Myocyte (in vitro differentiated cells): ENCODE results near the gene ST3GAL2. TPM values are rescaled to one million over a fixed set of nuclear protein-coding genes. Genes with fewer than 3 reads are reported as not detected.
A peak's percentile ranks its signal among the peaks of the same experiment; 100 is the strongest.
"Not testable (repeated sequence)": the region's sequence is repeated elsewhere in the genome, so short reads cannot be mapped to it uniquely, and the experiment has no call there.

Experiments
- DNase-seq: peaks from one replicate; pipeline ENCODE4 v3.0.0-alpha.2; 2012; ENCODE audit warnings: low read depth
- total RNA-seq: library from RNA; depleted of rRNA; stranded (reverse); fragments of >200 nt; gene quantifications from 2 replicates; pipeline ENCODE4 v1.2.3, GENCODE V29; 2014

Gene ST3GAL2
- total RNA-seq, 1 donor from 2014 or later, result 14.4 TPM

DNA sequence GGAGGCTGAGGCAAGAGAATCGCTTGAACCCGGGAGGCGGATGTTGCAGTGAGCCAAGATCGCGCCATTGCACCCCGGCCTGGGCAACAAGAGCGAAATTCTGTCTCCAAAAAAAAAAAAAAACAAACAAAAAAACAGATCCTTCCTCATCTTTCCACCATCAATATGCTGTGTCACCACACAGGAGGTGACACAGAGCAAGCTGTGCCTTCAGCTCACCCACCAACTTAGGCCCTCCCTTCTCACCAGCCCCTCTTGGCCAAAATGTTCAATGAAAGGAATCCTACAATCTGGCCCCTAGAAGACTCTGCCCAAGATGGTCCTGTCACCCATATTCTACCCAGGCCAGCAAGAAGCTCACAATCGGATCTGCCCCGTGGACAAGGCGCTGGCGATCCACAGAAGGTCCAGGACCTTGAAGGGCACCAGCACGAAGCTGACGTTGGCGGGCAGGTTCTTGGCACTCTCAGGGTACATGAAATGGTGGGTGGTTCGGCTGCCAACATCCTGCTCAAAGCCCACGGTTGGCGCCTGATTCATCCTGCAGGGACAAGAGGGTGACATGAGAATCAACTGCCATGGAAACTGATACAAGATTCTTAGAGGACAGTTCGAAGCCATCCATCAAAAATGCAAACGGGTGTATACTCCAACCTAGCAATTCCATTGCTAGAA lies 50.8 kb downstream of the ST3GAL2 start:
- no peak for DNase-seq

DNA sequence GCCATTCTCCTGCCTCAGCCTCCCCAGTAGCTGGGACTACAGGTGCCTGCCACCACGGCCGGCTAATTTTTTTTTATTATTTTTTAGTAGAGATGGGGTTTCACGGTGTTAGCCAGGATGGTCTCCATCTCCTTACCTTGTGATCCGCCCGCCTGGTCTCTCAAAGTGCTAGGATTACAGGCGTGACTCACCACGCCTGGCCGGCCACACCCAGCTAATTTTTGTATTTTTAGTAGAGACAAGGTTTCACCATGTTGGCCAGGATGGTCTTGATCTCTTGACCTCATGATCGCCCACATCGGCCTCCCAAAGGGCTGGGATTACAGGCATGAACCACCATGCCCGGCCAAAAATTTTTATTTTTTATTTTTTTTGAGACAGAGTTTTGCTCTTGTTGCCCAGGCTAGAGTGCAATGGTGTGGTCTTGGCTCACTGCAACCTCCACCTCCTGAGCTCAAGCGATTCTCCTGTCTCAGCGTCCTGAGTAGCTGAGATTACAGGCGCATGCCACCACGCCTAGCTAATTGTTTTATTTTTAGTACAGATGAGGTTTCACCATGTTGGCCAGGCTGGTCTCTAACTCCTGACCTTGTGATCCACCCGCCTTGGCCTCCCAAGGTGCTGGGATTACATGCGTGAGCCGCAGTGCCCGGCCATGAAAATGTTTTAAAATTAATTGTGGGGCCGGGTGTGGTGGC lies 52.5 kb downstream of the ST3GAL2 start:
- not testable (repeated sequence) for DNase-seq

DNA sequence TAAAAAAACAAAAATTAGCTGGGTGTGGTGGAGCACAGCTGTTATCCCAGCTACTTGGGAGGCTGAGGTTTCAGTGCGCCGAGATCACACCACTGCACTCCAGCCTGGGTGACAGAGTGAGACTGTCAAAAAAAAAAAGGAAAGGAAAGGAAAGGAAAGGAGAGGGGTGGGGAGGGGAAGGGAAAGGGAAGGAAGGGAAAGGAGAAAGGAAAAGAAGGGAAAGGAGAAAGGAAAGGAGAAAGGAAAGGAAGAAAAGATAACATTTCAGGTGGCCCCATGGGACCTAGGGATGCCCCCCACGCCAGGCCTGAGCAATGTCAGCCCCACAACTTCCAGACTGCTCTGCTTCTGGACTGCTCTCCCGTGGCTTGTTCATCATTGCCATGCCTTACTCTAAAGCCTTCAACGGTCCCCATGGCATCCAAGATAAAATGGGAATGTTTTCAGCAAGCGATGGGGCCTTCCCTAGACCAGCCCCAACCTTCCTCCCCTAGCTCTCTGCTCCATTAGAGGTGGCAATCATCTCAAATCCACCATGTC lies 55.4 kb downstream of the ST3GAL2 start:
- DNase-seq, result no peak

DNA sequence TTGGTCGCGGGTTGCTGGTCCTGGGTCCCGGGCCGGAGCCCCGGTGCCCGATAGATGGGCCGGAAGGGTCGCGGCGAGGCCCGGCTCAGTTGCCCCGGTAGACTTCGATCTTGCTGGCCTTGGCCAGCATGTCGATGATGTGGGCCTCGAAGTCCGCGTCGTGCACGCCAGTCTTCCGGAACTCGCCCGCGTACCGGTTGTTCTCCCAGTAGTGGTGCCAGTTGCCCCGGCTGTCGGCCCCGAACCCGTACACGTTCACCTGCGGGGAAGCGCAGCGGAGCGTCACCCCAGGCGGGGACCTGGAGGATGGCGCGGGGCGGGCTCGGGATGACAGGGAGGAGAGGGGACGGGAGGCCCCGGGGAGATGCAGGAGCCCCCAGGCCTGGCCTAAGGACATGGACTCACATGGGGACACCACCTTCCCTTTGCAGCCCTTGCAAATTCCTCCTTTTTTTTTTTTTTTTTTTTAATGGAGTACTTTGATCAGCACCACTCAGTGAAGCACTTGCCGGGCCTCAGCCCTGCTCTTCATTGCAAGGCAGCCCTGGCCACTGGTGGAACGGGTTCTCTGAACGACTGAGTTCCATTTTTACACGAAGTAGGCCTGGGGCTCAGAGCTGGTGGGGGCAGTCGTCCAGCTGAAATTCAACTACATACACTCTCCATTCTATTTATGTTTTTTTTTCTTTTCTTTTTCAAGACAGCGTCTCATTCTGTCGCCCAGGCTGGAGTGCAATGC lies 57.1 kb downstream of the ST3GAL2 start:
- DNase-seq, result no peak

DNA sequence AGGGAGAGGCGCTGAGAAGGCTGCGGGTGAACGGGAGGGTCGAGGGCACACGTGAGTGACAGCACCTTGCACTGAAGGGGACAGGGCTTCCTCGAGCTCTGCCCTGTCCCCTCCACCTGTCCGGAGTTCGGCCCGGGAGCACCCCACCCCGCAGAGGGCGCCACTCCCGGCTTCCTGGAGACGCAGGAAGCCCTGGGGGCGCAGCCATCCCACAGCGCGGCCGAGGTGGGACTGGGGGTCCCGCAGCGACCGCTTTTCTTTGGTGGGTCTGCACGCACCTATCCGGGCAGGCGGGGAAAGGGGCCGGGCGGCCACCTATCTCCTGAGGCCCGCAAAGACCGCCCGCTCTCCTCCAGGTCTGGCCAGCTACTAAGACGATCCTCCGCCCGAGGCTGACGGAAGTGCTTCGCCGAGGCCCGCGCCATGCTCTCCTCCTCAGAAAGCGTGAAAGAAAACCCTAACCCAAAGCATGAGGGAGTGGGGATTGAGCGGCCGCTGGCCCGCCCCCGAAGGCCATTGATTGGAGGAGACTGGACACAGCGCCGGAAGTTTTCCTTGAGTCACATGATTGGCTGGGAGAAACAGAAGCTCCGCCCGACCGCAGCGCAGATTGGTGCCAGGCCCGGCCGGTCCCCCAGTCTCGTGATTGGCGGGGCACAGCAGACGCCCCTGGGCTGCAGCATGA lies 57.8 kb downstream of the ST3GAL2 start:
- peak; percentile 98 for DNase-seq

DNA sequence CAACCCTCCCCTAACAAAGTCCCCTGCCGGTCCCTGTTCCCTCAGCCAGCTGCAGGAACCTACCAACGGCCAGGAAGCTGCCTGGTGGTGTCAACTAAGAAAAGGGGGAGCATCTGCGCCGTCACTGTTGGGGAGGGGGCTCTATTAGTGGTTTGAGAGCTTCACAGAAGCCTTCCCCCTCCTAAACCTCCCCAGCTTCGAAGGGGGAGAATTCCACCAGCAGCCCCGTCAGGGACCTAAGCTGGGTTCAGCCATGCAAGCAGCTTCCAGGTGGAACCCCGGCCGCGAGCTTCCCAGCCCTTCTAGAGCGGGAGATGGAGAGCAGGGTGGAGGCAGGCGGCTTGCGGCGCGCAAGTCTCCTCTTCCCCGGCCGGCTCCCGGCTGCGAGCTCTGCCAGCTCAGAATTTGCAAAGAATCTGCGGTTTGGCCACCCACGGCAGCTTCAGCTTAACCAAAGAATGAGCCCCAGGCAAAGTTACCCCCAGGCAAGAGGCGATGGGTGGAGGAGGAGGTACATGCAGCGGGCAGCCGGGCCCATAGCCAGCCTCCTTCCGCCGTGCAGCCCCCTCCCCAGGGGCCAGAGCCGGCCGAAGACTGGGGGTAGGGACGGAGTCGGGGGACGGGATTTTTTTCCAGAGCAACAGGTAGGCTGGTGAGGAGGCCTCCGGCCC lies 58.5 kb downstream of the ST3GAL2 start:
- DNase-seq, result peak; percentile 89

DNA sequence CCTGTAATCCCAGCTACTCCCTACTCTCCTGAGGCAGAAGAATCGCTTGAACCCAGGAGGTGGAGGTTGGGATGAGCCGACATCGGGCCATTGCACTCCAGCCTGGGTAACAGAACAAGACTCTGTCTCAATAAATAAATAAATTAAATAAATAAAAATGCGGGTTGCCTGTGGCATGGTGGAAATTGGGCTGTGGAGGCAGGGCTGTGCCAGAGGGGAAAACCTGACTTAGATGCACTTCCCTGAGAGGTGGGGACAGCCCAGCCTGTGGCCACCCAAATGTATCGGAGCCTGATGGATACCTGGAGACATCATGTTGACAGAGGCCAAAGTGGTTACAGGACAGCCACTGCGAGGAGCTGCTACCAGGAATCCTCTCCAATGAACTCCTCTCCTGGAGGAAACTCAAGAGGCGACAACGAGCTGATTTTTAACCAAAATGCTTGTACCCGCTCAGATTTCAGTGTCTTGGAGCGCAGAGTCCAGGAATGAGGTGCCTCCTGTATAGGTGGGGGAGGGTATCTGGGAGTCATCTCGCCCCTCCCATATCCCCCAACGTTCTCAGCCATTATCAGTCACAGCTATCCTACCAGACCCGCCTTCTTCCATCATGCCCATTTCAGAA lies 59.9 kb downstream of the ST3GAL2 start:
- no peak for DNase-seq

DNA sequence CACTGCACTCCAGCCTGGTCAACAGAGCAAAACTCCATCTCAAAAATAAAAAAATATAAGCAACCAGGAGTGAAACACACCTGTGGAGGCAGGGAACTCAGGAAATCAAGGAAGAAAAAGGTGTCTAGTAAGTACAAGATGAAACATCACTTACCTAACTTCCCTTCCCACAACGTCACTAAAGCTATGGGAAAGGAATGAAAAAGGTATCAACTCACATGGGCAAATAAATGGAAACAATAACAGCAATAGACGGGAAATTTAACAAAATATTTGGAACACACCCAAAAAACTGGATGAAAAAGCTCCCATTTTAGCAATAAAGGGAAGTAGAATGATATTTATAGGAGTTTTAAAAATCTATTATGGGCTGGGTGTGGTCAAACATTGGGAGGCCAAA lies 61.1 kb downstream of the ST3GAL2 start:
- no peak for DNase-seq

DNA sequence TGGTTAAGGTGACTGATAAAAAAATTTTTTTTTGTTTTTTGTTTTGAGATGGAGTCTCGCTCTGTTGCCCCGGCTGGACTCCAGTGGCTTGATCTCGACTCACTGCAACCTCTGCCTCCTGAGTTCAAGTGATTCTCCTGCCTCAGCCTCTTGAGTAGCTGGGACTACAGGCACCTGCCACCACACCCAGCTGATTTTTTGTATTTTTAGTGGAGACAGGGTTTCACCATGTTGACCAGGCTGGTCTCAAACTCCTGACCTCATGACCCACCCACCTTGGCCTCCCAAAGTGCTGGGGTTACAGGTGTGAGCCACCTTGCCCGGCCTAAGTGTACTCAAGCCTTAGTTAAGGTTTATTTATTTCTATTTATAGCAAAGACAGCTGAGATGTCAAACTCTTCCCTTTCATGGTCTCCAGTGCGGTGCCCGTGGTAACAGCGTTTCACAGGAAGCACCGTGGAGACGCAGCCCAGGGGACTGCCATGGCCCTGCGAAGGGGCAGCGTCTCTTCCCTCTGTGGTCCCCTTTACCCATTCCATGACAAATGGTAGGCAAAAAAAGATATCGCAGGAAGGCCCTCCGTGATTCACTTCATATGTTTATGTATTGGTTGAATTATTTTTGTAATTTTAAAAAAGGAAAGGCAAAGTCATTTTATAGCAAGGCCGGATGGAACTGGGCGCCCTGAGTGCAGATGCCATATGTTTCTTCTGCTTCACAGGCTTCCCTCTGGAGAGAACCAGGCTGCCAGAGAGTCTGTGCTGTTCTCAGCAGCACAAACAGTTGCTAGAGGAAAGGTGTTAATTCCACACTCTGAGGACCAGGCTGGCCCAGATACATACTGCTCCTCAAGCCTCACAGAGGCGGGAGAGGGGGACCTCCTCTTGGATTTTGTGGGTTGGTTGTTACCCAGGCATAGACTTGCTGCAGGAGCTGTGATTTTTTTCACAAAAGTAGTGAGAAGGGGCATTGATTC lies 63.0 kb downstream of the ST3GAL2 start:
- peak; percentile 52 for DNase-seq

DNA sequence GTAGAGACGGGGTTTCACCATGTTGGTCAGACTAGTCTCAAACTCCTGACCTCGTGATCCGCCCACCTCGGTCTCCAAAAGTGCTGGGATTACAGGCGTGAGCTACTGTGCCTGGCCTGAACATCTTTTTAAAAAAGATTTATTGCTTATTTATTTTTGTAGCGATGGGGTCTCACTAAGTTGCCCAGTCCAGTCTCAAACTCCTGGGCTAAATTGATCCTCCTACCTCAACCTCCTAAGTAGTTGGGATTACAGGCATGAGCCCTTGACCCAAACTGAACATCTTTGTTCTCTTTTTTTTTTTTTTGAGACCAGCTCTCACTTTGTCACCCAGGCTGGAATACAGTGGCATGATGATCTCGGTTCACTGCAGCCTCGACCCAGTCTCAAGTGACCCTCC lies 64.7 kb downstream of the ST3GAL2 start:
- no peak for DNase-seq

DNA sequence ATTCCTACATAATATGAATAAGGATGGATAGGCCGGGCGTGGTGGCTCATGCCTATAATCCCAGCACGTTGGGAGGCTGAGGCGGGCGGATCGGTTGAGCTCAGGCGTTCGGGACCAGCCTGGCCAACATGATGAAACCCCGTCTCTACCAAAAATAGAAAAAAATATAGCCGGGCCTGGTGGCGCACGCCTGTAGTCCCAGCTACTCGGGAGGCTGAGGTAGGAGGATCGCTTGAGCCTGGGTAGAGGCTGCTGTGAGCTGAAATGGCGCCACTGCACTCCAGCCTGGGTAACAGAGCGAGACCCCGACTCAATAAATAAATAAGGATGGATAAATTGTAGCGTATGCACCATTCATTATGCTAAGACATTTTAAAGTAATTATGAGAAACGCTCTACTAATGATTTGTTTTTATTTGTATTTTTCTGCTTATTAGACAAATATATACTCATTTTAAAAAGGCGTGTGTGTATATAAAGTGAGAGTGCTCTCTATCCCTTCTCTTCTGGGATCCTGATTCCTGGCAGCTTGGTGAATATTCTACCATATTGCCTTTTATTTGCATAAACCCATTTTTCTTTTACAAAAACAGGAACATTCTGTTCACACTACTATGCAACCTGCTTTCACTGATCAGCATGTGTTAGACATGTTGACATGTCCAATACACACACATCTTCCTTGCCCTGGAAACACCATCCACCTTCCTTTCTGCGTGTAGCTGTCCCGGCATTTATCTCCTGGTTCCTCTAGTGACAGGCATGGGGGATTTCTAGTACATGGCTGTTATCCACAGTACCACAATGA lies 65.8 kb downstream of the ST3GAL2 start:
- no peak for DNase-seq

DNA sequence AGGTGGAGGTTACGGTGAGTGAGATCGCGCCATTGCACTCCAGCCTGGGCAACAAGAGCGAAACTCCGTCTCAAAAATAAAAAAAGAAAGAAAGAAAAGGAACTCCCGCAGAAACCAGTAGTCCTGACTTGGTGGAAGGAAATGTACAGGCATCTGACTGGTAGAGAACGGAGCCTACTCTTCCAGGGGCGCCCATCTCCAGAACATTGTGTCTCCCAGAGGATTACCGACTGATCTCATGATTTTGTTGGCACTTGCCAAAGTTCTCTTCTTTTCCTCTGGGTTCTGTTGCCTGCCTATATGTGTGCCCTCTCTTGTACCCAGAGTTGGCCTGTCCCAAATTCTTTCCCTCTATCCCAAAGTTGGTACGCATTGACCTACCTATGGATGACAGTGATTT lies 68.0 kb downstream of the ST3GAL2 start:
- no peak for DNase-seq

DNA sequence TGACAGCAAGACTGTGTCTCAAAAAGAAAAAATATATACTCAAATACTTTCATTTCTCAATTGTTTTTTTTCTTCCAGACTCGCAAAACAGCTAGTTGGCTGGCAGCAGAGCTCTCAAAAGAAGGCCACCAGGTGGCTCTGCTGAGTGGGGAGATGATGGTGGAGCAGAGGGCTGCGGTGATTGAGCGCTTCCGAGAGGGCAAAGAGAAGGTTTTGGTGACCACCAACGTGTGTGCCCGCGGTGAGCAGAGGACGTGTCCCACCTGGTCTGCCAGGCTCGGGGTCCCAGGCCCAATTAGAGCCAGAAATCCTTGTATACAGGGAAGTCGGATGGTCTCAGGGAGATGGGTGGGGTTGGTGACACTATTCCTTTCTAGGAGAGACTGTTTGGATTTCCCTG lies 68.8 kb downstream of the ST3GAL2 start:
- DNase-seq, result peak; percentile 22

DNA sequence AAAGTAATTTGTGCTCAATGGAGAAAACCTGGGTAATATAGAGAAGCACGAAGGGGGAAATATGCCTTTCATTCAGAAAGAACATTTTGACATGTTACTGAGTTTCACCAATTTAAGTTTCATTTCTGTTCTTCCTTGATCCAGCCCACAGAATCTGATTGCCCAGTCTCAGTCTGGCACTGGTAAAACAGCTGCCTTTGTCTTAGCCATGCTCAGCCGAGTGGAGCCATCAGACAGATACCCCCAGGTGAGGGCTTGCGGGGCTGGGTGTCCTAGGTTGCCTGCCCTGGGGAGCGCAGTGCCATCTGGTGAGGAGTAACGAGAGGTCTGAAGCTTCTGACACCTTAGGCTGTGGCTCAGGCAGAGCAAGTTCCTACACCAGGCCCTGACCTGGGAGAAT lies 74.5 kb downstream of the ST3GAL2 start:
- DNase-seq, result no peak

DNA sequence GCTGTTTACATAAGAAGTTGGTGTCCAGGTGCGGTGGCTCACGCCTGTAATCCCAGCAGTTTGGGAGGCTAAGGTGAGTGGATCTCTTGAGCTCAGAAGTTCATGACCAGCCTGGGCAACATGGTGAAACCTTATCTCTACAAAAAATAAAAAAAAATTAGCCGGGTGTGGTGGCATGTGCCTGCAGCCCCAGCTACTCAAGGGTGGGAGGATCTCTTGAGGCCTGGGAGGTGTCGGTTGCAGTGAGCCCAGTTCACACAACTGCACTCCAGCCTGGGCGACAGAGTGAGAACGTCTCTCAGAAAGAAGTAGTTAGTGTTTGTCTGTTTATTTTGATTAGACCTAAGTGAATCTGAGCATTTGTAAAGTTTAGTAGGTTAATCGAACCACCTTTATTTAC lies 79.3 kb downstream of the ST3GAL2 start:
- DNase-seq, result no peak

DNA sequence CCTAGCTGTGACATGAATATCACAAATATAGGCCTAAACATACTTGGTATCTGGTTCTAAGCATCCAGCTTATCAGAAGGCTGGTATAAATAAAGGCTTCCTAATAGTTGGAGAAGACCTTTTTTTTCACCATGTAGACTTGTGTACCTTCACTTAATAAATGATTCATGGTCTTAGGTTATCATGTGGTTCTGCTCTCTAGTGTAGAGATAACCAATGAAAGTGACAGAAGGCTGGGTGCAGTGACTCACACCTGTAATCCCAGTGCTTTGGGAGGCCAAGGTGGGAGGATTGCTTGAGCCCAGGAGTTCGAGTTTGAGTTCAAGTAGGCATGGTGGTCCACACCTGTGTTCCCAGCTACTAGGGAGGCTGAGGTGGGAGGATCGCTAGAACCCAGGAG lies 89.1 kb downstream of the ST3GAL2 start:
- no peak for DNase-seq

DNA sequence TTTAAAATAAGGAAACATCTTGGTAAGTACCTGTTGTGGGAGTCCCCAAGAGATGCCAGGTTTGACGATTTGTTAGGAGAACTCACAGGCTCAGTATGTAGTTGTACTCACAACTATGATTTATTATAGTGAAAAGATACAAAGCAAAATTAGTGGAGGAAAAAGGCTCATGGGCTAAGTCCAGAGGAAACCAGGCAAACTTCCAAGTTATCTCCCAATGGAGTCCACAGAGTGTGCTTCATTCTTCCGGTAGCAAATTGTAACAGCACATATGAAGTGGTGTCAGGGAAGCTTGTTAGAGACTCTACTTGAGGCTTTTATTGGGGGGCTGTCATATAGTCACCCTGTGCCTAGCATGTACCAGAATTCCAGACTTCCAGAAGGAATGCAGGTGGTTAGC lies 89.9 kb downstream of the ST3GAL2 start:
- DNase-seq, result no peak

DNA sequence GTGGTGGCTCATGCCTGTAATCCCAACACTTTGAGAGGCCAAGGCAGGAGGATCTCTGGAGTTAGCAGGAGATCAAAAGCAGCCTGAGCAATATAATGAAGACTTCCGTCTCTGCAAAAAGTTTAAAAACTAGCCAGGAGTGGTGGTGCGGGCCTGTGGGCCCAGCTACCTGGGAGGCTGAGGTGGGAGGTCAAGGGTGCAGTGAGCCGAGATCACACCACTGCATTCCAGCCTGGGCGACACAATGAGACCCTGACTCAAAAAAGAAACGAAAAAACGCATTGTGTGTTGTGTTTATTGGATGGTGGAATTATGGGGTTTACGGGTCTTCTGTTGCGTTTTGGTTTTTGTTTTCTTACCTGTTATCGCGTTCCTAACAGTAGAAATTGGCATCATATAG lies 93.1 kb downstream of the ST3GAL2 start:
- DNase-seq, result no peak
